Activated CD4-positive, alpha-beta T cell treated with anti-CD3 and anti-CD28 coated beads for 48 hours (primary cell): Measurements from ENCODE around the gene GOLGA6L4.
A peak's percentile ranks its signal among the peaks of the same experiment; 100 is the strongest.
"Not testable (repeated sequence)": the region's sequence is repeated elsewhere in the genome, so short reads cannot be mapped to it uniquely, and the experiment has no call there.

Experiments
- DNase-seq: peaks from one replicate; pipeline ENCODE4 v3.0.0-alpha.2; 2020

Gene GOLGA6L4

GRCh38 chr15:84235573-84235972 lies at the start of gene GOLGA6L4:
GOLGA6L4 (plus strand) TSS chr15:84235773; CDS start chr15:84235835, 62 bp downstream.
- not testable (repeated sequence) for DNase-seq

GRCh38 chr15:84192982-84193381 lies 42.6 kb upstream of the GOLGA6L4 start:
- not testable (repeated sequence) for DNase-seq

GRCh38 chr15:84195603-84196002 lies 40.0 kb upstream of the GOLGA6L4 start:
- not testable (repeated sequence) for DNase-seq

- DNase-seq: not testable (repeated sequence)
Observed at GRCh38 chr15:84196530-84197188, 38.9 kb upstream of the GOLGA6L4 start.

GRCh38 chr15:84199865-84200264 lies 35.7 kb upstream of the GOLGA6L4 start:
- peak; percentile 2 for DNase-seq

- DNase-seq: peak; percentile 3
Observed at GRCh38 chr15:84246441-84246840, 10.9 kb downstream of the GOLGA6L4 start.
